Measurements from ENCODE around the gene ENPP7. TPM values are rescaled to one million over a fixed set of nuclear protein-coding genes. Genes with fewer than 3 reads are reported as not detected.

ENPP7 gene
- polyA plus RNA-seq, 1 donor (not counting 4 experiments of a cell fraction or from before 2014, with no cell fraction given) = not detected

DNA sequence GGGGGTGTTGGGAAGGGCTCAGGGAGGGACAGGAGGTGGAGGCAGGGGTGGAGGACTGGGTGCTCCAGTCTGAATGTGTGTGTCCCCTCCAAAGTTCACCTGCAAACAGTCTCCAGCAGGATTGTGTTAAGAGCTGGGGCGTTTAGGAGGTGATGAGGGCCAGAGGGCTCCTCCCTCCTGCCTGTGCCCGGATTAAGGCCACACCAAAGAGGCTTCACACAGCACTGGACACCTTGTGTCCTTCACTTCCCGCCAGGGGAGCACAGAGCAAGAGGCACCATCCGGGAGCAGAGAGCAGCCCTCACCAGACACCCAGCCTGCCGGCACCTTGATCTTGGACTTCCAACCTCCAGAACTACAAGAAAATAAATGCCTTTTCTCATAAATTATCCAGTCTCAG lies 30.2 kb upstream of the ENPP7 start:
- H2AFZ ChIP-seq (ENCODE audit: control insufficient read depth, low read length) = no peak overlapping the region
- H3K79me2 ChIP-seq (ENCODE audit: control insufficient read depth, insufficient read depth, low read length) = no peaks in the 10 kb centered on the region
- H3K9ac ChIP-seq (ENCODE audit: control insufficient read depth, extremely low read depth, insufficient read depth, low read length) = no peak overlapping the region
- no peak overlapping the region for H3K4me2 ChIP-seq (ENCODE audit: control insufficient read depth, extremely low read depth, insufficient read depth, low read depth, low read length)
- H3K27ac ChIP-seq (ENCODE audit: control insufficient read depth, insufficient read depth, low read length) = no peak overlapping the region
- no peak for FAIRE-seq
- no peak for TF ChIP-seq EZH2 (IDR thresholded peaks at IDR 0.05; ENCODE audit: low read length)
- TF ChIP-seq CTCF (optimal IDR thresholded peaks at IDR 0.05 in 1 of 3, IDR thresholded peaks at IDR 0.05 in 1 of 3, conservative IDR thresholded peaks at IDR 0.05 in 1 of 3; ENCODE audit: extremely low read depth in 1 of 3, insufficient read depth in 2 of 3, low read length in 3 of 3) = no peak
- DNase-seq (ENCODE audit: low read depth, low spot score) = no peak
- no peaks in the 10 kb centered on the region for H3K36me3 ChIP-seq (ENCODE audit: control insufficient read depth in 2 of 2, extremely low read depth in 1 of 2, insufficient read depth in 2 of 2, low read length in 2 of 2)
- H3K9me3 ChIP-seq (ENCODE audit: control insufficient read depth, low read depth, low read length) = no peaks in the 10 kb centered on the region
- no peaks in the 10 kb centered on the region for H3K4me1 ChIP-seq (ENCODE audit: control insufficient read depth, extremely low read depth, insufficient read depth, low read length)
- H3K4me3 ChIP-seq (ENCODE audit: control insufficient read depth in 2 of 3, extremely low read depth in 1 of 3, insufficient read depth in 2 of 3, low read depth in 1 of 3, low read length in 3 of 3) = no peak overlapping the region
- dilution Hi-C loops (cut with MboI; ENCODE audit: extremely low pct_ligation_motif_present, low sequenced_read_pairs) = no loop called here
- H3K27me3 ChIP-seq (ENCODE audit: control insufficient read depth, extremely low read depth, insufficient read depth, low read length) = peaks cover 21% of the 10 kb centered on the region
- no peaks in the 10 kb centered on the region for H4K20me1 ChIP-seq (ENCODE audit: control insufficient read depth, extremely low read depth, insufficient read depth, low read length)
- no peaks in the 10 kb centered on the region for H3K9me1 ChIP-seq (ENCODE audit: control insufficient read depth, extremely low read depth, insufficient read depth, low read length)

DNA sequence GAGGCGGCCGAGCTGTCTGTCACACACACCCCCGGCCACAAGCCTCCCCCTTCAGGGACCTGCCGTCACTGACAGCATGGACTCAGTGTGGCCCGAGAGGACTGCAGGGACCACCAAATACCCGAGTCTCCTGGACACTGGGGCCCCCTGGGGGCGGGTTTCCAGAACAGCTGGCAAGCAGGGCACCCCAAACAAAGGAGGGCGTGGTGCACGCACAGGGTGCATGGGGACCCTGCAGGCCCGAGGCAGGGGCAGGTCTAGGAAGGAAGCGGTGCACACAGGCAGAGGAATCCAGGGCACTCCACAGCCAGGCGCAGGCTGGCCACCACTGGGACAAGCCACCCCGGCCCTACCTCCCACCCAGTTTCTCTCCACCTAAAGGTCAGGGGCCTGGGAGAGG lies 28.7 kb upstream of the ENPP7 start:
- H4K20me1 ChIP-seq (ENCODE audit: control insufficient read depth, extremely low read depth, insufficient read depth, low read length) = no peaks in the 10 kb centered on the region
- no peaks in the 10 kb centered on the region for H3K36me3 ChIP-seq (ENCODE audit: control insufficient read depth in 2 of 2, extremely low read depth in 1 of 2, insufficient read depth in 2 of 2, low read length in 2 of 2)
- no peak overlapping the region for H2AFZ ChIP-seq (ENCODE audit: control insufficient read depth, low read length)
- H3K4me3 ChIP-seq (ENCODE audit: control insufficient read depth in 2 of 3, extremely low read depth in 1 of 3, insufficient read depth in 2 of 3, low read depth in 1 of 3, low read length in 3 of 3) = no peak overlapping the region
- TF ChIP-seq EZH2 (IDR thresholded peaks at IDR 0.05; ENCODE audit: low read length) (no peak), CTCF (optimal IDR thresholded peaks at IDR 0.05 in 1 of 3, IDR thresholded peaks at IDR 0.05 in 1 of 3, conservative IDR thresholded peaks at IDR 0.05 in 1 of 3; ENCODE audit: extremely low read depth in 1 of 3, insufficient read depth in 2 of 3, low read length in 3 of 3) (peak in 1 of 3 experiments; percentile 15)
- no peaks in the 10 kb centered on the region for H3K9me1 ChIP-seq (ENCODE audit: control insufficient read depth, extremely low read depth, insufficient read depth, low read length)
- no peak overlapping the region for H3K4me2 ChIP-seq (ENCODE audit: control insufficient read depth, extremely low read depth, insufficient read depth, low read depth, low read length)
- DNase-seq (ENCODE audit: low read depth, low spot score) (no peak), FAIRE-seq (no peak)
- no peak overlapping the region for H3K27ac ChIP-seq (ENCODE audit: control insufficient read depth, insufficient read depth, low read length)
- H3K9me3 ChIP-seq (ENCODE audit: control insufficient read depth, low read depth, low read length) = no peaks in the 10 kb centered on the region
- no peaks in the 10 kb centered on the region for H3K79me2 ChIP-seq (ENCODE audit: control insufficient read depth, insufficient read depth, low read length)
- H3K4me1 ChIP-seq (ENCODE audit: control insufficient read depth, extremely low read depth, insufficient read depth, low read length) = no peaks in the 10 kb centered on the region
- no peak overlapping the region for H3K9ac ChIP-seq (ENCODE audit: control insufficient read depth, extremely low read depth, insufficient read depth, low read length)
- H3K27me3 ChIP-seq (ENCODE audit: control insufficient read depth, extremely low read depth, insufficient read depth, low read length) = peaks cover 11% of the 10 kb centered on the region
- dilution Hi-C loops (cut with MboI; ENCODE audit: extremely low pct_ligation_motif_present, low sequenced_read_pairs) = no loop called here
